ENCODE measurements around the gene POLR1A.

POLR1A gene

DNA sequence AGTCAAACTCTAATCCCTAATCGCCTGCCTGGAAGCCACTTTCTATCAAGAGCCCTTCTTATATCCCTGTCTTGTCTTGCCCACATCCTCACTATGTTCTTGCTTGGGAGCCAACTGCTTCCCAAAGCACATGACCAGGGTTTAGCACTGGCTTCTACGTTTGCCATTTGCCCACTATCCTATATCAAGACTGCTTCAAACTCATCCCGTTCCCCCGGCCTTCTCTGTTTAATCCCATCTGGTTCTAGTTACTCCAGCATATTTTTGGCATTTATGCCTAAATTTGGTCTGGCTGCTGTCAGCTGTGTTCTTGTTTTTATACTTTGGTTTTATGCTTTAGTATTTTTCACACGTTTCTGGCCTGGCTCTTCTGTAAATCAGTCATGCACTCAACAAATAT lies 40.2 kb downstream of the POLR1A start:
- peak in 15 of 58 donors; percentile 9 to 52 (median 33) for DNase-seq

DNA sequence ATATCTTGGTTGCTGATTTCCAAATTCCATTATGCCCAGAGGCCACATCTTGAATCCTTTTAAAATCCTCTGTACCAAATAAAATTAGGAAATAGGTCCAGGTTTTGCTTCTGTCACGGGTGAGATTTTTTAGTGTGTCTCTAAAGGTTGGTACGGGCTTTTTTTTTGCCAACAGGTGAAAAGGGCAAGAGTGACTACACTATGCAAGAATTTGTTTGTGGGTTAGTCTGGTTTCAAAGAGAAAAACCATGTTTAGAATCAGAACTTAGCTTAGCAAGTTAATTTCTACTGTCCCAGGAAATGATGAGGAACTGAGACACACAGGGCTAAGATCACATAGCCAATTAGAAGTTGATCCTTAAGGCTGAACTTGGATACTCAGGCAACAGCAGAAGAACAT lies 41.7 kb downstream of the POLR1A start:
- no peak for DNase-seq

- no peak for DNase-seq
Measured at GRCh38 chr2:86062043-86062442, 43.6 kb downstream of the POLR1A start.

- no peak for DNase-seq
Measured at GRCh38 chr2:86056590-86057331, 48.9 kb downstream of the POLR1A start.

GRCh38 chr2:86055314-86055713 lies 50.4 kb downstream of the POLR1A start:
- no peak for DNase-seq

DNA sequence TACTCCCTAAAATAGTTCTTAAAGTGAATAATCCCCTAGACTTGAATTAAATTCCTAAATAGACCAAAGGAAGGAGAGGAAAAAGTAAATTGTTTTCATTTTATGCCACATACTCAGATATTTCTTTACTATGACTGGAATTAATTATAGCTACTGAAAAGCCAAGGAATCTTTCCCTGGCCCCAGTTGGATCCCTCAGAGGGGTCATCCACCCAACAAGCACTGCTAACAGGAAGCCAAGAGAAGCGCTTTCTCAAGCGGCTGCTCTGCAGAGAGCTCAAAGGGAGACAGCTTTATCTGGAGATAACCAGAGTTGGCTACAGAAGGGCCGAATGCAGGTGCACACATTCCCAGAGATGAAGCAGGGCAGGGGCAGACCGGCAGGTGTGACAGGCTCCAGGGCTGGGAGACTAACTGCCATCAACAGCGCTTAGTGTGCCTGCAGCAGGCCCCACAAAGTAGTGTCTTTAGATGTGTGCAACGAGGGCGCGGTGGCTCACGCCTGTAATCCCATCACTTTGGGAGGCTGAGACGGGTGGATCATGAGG lies 51.1 kb downstream of the POLR1A start:
- no peak for DNase-seq

GRCh38 chr2:86053166-86053565 lies 52.5 kb downstream of the POLR1A start:
- DNase-seq, result no peak

DNA sequence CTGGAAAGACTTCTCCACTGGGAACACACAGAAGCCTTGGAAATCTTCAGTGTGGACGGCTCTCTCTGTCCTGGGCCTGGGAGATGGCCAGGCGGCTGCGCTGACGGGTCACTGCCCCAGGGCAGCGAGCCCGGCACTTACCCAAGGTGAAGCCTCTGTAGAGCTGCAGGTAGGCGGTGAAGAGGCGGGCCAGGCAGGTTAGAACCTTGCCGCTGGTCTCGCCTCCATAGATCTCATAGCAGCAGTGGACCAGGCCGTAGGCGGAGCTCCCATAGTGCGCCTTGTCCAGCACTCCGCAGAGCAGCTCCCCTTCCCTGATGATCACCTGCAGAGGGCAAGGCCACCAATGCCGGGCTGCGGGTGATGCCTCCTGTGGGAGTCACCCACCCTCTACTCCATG lies 53.0 kb downstream of the POLR1A start:
- no peak for DNase-seq

DNA sequence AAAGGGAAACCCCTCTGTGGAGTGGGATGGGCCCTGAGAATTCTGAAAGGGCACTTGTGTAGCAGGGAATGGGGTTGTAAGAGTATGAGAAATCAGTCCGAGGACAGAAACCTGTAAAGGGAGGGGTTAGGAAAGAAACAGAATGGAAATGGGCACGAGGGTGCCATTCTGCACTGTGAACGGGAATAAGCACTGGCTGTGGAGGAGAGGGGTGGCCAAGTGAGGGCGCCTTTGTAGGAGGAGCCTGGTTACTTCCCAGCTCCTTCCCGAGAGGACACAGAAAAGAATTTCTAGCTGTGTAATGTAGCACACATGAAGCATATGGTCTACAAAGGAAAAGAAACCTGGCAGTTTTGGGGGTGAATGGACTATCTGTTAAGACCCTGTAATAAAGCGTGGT lies 53.4 kb downstream of the POLR1A start:
- DNase-seq, result no peak

- DNase-seq, result no peak
Measured at GRCh38 chr2:86050301-86050700, 55.4 kb downstream of the POLR1A start.

GRCh38 chr2:86049529-86049928 lies 56.2 kb downstream of the POLR1A start:
- no peak for DNase-seq

DNA sequence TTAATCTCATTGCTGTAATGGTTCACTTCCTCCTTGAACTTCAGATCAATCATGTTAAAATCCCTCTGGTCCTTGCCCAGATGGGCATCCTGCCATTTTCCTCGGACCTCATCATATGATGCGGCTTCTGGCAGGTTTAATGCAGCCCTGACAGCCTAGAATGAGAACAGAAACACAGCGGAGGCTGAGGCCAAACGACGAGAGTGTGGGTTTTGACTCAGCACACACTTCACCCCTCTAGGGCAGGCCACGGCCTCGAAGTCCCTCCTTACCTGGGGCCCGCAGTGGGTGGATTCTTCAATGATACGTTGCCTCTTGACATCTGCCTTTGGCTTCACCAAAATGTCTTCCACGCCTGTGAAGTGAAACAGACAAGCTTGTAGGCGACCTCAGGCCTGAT lies 56.8 kb downstream of the POLR1A start:
- peak in 1 of 58 donors; percentile 16 for DNase-seq

GRCh38 chr2:86048383-86048701 lies 57.3 kb downstream of the POLR1A start:
- DNase-seq, result no peak

GRCh38 chr2:86047575-86048382 lies 57.9 kb downstream of the POLR1A start:
- no peak for DNase-seq

- DNase-seq, result no peak
Measured at GRCh38 chr2:86045541-86045940, 60.1 kb downstream of the POLR1A start.

GRCh38 chr2:86044614-86045013 lies 61.1 kb downstream of the POLR1A start:
- no peak for DNase-seq

GRCh38 chr2:86044045-86044444 lies 61.6 kb downstream of the POLR1A start:
- DNase-seq, result no peak

DNA sequence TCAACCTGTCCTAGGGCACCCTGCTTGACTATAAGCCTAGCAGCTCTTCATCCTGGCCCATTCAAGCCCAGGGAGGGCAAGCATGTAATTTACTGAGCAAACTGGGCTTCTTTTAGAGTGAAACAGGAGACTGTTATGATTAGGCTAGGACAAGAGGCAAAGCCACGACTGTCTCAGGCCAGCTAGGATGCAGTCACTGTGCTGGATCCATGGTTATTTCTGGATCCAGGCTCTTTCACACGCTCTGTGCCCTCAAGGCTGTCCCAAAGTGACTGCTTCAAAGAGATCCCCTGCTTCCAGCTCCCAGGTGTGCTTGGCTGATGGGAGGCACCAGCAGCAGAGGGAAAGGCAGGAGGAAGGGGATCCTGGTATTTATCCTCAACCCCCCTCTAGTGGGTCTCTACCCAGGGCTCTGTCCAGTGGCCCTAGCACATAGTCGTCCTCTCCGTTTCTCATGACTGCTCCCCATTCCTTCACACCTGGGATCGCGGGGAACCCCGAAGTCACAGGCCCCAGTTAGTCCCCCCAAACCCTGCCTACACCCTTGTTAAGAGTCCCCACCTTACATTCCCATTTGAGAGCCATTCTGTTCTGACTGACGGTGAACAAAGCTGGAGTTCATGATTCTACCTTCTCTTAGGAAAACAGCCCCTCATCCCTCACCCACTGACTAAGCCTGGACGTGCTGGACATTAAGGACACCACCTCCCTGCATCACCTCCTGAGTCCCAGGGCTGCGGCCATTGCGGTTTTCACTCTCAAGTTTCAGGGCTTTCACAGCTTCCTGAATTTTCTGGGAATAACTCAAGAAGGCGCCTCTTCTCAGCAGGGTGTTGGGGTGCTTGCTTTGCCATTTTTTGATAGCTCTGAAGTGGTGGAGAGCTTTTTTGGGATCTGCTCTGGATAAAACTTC lies 63.2 kb downstream of the POLR1A start:
- no peak for DNase-seq

GRCh38 chr2:86039963-86040655 lies 65.6 kb downstream of the POLR1A start:
- DNase-seq, result no peak

DNA sequence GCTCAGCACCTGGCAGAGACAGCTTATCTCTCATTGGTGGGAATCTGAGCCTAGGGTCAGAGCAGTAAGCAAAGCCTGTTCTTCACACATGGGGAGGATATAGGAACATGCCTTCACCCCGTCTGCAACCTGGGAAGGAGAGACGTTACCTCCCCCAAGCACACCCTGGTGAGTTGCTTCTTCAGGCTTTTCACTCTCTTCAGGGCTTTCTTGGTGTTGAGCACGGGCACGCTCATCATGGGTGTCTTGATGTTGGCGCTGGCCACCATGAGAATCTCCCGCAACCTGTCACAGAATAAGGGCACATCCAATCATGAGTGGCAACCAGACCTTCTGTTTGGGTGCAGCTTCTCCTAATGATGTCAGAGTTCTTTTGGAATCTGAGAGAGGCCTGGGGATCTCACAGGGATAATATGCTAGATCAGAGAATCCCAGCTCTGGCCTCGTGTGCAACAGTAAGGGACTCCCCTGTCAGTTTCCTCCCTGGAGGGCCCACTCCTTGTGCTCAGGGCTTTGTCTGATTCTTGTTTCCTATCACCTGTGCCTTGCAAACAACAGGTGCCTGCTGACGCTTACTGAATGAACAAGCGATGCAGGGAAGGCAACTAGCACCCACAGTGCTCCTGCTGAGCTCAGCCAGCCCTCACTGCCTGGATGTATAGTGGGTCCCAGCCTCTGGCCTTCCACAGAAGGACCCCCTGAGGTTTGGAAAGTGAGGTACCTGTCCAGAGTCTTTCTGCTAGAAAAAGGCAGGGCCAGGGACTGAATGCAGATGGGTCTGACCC lies 66.3 kb downstream of the POLR1A start:
- no peak for DNase-seq
